GM12872 (cell line): ENCODE results near the gene SGCB.

ENCODE experiments used
- CTCF ChIP-seq: IDR thresholded peaks from 3 replicates; pipeline ENCODE4 v1.5.1; 2011; ENCODE audit warnings: low read depth, mild to moderate bottlenecking, low read length, moderate library complexity; ENCODE audit not compliant: insufficient read depth

Gene SGCB

GRCh38 chr4:52001616-52002015, 36.5 kb downstream of the SGCB start:
- TF ChIP-seq CTCF, result no peak

DNA sequence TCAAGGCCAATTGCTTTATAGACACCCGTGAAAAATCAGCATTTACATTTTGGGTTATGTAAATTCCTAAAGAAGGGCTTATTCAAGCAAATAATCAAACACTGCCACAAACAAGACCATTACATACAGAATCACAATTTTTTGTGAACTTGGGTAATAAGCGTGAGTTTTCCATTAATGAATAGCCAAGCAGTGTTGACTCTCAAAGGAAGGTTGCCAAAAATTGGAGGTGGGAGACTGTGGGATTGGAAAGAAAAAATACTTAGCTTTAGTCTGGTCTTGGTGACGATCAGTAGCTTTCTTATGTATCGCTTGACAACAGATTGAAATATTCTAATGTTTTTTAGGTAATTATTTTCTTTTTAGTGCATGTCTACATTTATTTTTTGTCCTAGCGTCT, 38.8 kb downstream of the SGCB start:
- no peak for TF ChIP-seq CTCF

GRCh38 chr4:51998837-51999236, 39.3 kb downstream of the SGCB start:
- TF ChIP-seq CTCF, result no peak

- TF ChIP-seq CTCF, result no peak
Observed at GRCh38 chr4:51997647-51998046, 40.5 kb downstream of the SGCB start.

GRCh38 chr4:51995647-51996220, 42.4 kb downstream of the SGCB start:
- no peak for TF ChIP-seq CTCF
